ENCODE measurements around the gene USP10.

USP10 gene

DNA sequence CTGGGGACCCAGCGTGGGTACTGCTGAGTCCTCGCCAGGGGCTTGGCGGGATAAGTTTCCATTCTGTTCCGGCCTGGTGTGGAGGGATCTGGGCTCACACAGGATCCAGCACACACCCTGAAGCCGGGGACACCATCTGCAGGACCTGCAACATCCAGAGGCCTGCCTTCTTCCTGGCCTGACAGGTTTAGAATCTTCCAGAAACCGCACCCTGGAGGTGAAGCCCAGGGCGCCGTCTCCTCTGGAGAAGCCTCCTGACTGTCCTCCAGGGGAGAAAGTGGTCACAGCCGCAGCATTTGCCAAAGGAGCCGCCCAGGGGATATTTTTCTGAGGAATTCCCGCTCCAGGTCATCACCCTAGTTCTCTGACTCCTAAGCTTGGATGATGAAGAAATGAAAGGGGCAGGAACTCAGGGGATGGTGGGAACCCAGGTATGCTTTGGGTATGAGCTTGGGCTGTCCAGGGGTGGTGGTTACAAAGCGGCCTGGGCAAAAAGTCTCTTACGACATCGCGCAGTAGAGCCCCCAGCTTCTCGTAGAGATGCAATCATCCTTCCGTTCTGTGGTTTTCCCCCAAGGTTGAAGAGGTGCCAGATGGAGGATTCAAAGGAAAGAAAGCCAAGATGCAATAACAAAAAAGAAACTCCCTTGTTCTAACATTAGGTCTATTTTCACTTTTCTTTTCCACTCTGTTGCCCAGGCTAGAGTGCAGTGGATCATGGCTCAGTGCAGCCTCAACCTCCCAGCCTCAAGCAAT is 110.9 kb downstream of the USP10 start:
- no peak overlapping the region for H3K4me3 ChIP-seq (ENCODE audit: low read depth, low read length)
- in situ Hi-C loops (cut with HindIII; ENCODE audit: low sequenced_read_pairs): no loop called here
- DNase-seq (ENCODE audit: low read depth, low spot score): peak; percentile 74
- TF ChIP-seq, protein P1, sequence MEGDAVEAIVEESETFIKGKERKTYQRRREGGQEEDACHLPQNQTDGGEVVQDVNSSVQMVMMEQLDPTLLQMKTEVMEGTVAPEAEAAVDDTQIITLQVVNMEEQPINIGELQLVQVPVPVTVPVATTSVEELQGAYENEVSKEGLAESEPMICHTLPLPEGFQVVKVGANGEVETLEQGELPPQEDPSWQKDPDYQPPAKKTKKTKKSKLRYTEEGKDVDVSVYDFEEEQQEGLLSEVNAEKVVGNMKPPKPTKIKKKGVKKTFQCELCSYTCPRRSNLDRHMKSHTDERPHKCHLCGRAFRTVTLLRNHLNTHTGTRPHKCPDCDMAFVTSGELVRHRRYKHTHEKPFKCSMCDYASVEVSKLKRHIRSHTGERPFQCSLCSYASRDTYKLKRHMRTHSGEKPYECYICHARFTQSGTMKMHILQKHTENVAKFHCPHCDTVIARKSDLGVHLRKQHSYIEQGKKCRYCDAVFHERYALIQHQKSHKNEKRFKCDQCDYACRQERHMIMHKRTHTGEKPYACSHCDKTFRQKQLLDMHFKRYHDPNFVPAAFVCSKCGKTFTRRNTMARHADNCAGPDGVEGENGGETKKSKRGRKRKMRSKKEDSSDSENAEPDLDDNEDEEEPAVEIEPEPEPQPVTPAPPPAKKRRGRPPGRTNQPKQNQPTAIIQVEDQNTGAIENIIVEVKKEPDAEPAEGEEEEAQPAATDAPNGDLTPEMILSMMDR (IDR thresholded peaks at IDR 0.05; ENCODE audit: low read depth, low read length): no peak

DNA sequence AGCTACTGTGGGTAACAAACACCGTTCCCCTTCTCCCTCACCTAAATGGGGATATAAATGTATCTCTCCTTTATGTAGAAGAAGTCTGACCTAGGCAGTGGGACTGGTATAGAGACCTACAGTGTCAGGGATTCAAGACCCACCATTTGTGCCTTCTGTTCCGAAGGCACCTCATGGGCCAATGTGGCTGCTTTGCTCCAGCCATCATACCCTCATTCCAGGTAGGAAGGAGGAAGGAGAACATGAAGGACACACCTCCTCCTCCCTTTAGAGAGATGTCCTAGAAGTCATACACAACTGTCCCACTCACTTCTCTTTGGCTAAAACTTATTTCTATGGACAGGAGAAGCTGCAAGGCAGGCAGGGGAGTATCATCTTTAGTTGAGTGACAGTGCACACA is 111.7 kb downstream of the USP10 start:
- in situ Hi-C loops (cut with HindIII; ENCODE audit: low sequenced_read_pairs): no loop called here
- H3K4me3 ChIP-seq (ENCODE audit: low read depth, low read length): no peak overlapping the region
- no peak for DNase-seq (ENCODE audit: low read depth, low spot score)
- TF ChIP-seq, protein P1 (IDR thresholded peaks at IDR 0.05; ENCODE audit: low read depth, low read length): no peak

DNA sequence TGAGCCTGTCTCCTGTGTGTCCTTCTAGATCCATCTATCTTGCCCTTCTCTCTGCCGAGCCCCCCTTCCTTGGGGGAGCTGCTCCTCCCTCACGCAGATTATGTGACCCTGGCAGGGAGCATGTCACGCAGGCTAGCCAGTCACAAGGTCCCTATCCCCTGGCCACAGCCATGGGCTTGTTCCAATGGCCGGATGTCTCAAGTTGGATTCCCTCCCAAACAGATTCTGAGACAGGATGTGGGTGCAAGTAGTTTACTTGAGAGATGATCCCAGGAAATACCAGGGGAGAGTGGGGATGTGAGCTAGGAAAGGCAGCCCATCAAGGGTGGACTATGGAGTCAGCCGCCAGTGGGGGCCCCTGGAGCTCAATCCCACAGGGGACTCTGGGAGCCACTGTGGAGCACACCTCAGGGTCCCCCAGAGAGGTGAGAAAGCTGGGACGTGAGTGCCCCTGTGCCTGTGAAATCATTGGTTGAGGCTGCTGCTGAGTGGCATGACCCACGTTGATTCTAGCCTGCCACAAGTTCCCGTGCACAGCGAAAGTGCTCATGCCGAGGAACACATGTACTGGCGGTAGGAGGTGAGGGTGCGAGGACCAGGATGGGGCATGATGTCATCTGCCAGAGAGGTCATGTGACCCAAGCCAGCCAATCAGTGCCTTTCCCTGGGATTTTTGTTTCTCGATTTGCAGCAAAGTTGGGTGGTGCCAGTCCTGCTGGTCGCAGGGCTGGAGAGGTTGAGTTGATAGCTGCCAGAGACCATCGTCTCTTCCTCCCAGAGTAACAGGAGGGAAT is 113.5 kb downstream of the USP10 start:
- no peak overlapping the region for H3K4me3 ChIP-seq (ENCODE audit: low read depth, low read length)
- TF ChIP-seq, protein P1 (IDR thresholded peaks at IDR 0.05; ENCODE audit: low read depth, low read length): no peak
- in situ Hi-C loops (cut with HindIII; ENCODE audit: low sequenced_read_pairs): no loop called here
- no peak for DNase-seq (ENCODE audit: low read depth, low spot score)

- in situ Hi-C loops (cut with HindIII; ENCODE audit: low sequenced_read_pairs): no loop called here
- TF ChIP-seq, protein P1 (IDR thresholded peaks at IDR 0.05; ENCODE audit: low read depth, low read length): no peak
- DNase-seq (ENCODE audit: low read depth, low spot score): no peak
- H3K4me3 ChIP-seq (ENCODE audit: low read depth, low read length): no peak overlapping the region
These were observed 115.7 kb downstream of the USP10 start for GRCh38 chr16:84815462-84815861.

DNA sequence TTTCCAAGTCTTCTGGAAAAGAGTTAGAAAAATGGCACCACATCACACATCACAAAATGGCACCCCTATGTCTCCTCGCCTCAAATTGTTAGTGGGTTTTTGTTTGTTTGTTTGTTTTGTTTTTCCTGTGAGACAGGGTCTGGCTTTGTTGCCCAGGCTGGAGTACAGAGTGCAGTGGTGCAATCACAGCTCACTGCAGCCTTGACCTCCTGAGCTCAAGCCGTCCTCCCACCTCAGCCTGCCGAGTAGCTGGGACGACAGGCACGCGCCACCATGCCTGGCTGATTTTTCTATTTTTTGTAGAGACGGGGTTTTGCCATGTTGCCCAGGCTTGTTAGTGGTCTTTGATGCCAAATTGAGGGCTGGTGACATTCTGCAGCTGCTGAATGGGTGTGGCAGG is 116.2 kb downstream of the USP10 start:
- in situ Hi-C loops (cut with HindIII; ENCODE audit: low sequenced_read_pairs): no loop called here
- DNase-seq (ENCODE audit: low read depth, low spot score): no peak
- H3K4me3 ChIP-seq (ENCODE audit: low read depth, low read length): no peak overlapping the region
- TF ChIP-seq, protein P1 (IDR thresholded peaks at IDR 0.05; ENCODE audit: low read depth, low read length): no peak

DNA sequence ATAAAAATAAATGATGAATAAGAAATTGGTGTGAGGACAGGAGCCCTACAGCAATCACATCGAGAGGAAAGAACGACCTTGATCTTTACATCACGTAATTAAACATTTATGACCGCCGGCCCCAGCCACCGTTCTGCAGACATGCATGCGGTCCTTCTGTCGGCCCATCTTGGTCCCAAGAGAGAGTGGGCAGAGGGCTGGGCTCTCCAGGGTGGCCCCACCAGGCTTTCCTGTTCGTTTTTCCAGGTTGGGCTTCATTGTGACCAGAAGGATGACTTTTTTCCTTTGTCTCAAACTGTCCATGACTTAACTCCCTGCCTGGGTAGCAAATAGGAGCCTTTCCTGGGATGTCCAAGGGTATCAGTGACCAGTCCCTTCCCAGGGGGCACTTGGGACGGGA is 116.7 kb downstream of the USP10 start:
- TF ChIP-seq, protein P1 (IDR thresholded peaks at IDR 0.05; ENCODE audit: low read depth, low read length): no peak
- H3K4me3 ChIP-seq (ENCODE audit: low read depth, low read length): no peak overlapping the region
- DNase-seq (ENCODE audit: low read depth, low spot score): no peak
- in situ Hi-C loops (cut with HindIII; ENCODE audit: low sequenced_read_pairs): no loop called here

Measured in astrocyte of the spinal cord (primary cell).